ENCODE results near the gene TOR2A.

TOR2A gene

GRCh38 chr9:127716412-127716811 is 18.7 kb downstream of the TOR2A start:
- DNase-seq, result no peak

- DNase-seq, result peak; percentile 98
Measured at GRCh38 chr9:127715470-127716337, 19.4 kb downstream of the TOR2A start, which contains the start of the genes PTRH1 and TTC16. Gene PTRH1 (minus strand): TSS chr9:127715663. CDS start chr9:127715639, 24 bp downstream. Gene TTC16 (plus strand): TSS chr9:127716079. CDS start chr9:127716146, 67 bp downstream.

- DNase-seq, result no peak
Measured at GRCh38 chr9:127714951-127715469, 20.1 kb downstream of the TOR2A start.

GRCh38 chr9:127714020-127714750 is 20.9 kb downstream of the TOR2A start:
- no peak for DNase-seq

GRCh38 chr9:127712867-127713266 is 22.2 kb downstream of the TOR2A start:
- no peak for DNase-seq

GRCh38 chr9:127712371-127712770 is 22.7 kb downstream of the TOR2A start:
- DNase-seq, result no peak

- no peak for DNase-seq
Measured at GRCh38 chr9:127711831-127712274, 23.2 kb downstream of the TOR2A start.

- no peak for DNase-seq
Measured at GRCh38 chr9:127711226-127711701, 23.8 kb downstream of the TOR2A start.

- DNase-seq, result no peak
Measured at GRCh38 chr9:127710204-127710783, 24.8 kb downstream of the TOR2A start.

- no peak for DNase-seq
Measured at GRCh38 chr9:127708952-127709587, 26.0 kb downstream of the TOR2A start.

- peak; percentile 22 for DNase-seq
Measured at GRCh38 chr9:127707766-127708165, 27.3 kb downstream of the TOR2A start.

GRCh38 chr9:127706836-127707241 is 28.3 kb downstream of the TOR2A start, which contains the start of gene CFAP157:
Gene CFAP157 (plus strand): TSS chr9:127706988. CDS start chr9:127707032, 44 bp downstream.
- DNase-seq, result no peak

- no peak for DNase-seq
Measured at GRCh38 chr9:127705577-127706379, 29.3 kb downstream of the TOR2A start.

GRCh38 chr9:127703289-127703946 is 31.7 kb downstream of the TOR2A start:
- no peak for DNase-seq

- DNase-seq, result no peak
Measured at GRCh38 chr9:127700594-127701255, 34.4 kb downstream of the TOR2A start.

GRCh38 chr9:127700140-127700539 is 35.0 kb downstream of the TOR2A start:
- no peak for DNase-seq

GRCh38 chr9:127698985-127699670 is 36.0 kb downstream of the TOR2A start:
- DNase-seq, result peak; percentile 87

- no peak for DNase-seq
Measured at GRCh38 chr9:127698386-127698785, 36.7 kb downstream of the TOR2A start.

- DNase-seq, result no peak
Measured at GRCh38 chr9:127697575-127697974, 37.5 kb downstream of the TOR2A start.

Measured in stimulated activated naive CD4-positive, alpha-beta T cell treated with Interleukin-2 at 50 U/mL for 16 hours (primary cell).